NCI-H226 (cell line): Measurements from ENCODE around the gene VILL.

Experiments
- DNase-seq: peaks from one replicate; pipeline ENCODE4 v3.0.0-alpha.2; 2015

Gene VILL

GRCh38 chr3:37990527-37990926 lies at the start of gene VILL:
Gene VILL, plus strand, starts transcription at chr3:37990786. Its CDS starts 2,887 bp downstream, at chr3:37993673.
- no peak for DNase-seq

DNA sequence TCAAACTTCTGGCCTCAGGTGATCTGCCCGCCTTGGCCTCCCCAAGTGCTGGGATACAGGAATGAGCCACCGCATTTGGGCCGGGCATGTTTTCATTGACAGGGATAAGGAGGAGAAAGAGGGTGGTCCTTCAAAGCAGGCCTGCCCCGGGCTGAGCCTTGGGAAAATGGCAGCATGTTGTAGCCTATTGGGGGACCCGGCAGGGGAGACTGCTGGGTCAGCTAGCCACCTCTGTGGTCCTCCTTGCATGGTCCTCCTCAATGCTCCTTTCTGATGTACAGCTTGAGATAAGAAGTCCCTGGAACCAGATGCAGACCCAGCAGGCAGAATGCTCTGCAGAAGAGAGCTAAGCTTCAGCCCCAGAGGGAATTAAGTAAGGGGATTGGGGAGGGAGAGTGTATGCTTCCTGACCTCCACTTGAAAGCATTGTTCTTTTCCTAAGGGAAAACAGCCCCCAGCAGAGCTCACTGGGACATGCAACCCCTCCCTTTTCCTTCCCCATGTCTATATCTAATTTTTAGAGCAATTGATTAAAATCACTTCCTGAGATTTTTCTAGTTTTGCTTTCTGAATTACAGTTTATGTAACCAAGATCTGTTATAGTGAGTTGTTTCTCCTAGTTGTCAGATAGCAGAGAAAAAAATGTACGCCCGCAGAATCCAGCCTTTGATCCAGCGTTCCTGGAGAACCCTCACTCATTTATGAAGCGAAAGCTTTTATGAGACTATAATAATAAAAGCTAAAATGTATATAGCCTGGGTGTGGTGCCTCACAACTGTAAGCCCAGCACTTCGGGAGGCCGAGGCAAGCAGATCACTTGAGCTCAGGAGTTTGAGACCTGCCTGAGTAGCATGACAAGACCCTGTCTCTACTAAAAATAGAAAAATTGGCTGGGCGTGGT lies 48.7 kb upstream of the VILL start:
- DNase-seq, result no peak

DNA sequence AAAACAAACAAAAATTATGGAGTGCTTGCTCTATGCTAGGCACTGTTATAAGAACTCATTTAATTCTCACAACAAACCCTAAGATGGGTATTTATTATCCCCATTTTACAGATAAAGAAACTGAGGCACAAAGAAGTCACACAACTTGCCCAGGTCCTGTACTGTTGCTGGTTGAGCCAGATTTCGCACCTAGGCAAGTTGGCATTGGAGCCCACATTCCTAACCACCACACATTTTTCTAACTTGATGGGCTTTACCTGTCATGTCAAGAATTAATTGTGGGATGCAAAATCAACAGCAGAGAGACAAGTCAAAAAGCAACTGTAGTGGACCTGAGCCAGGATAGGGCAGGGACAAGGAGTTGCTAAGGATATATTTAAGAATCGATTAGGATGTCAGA lies 47.9 kb upstream of the VILL start:
- DNase-seq, result no peak

GRCh38 chr3:37943126-37943525 lies 47.5 kb upstream of the VILL start:
- no peak for DNase-seq

- no peak for DNase-seq
Observed at GRCh38 chr3:37943631-37944314, 46.8 kb upstream of the VILL start.

- DNase-seq, result no peak
Observed at GRCh38 chr3:37944391-37944842, 46.2 kb upstream of the VILL start.

- peak; percentile 29 for DNase-seq
Observed at GRCh38 chr3:37945156-37945806, 45.3 kb upstream of the VILL start.

- peak; percentile 93 for DNase-seq
Observed at GRCh38 chr3:37945807-37946530, 44.6 kb upstream of the VILL start.

- no peak for DNase-seq
Observed at GRCh38 chr3:37946531-37946889, 44.1 kb upstream of the VILL start.

- no peak for DNase-seq
Observed at GRCh38 chr3:37949866-37950265, 40.7 kb upstream of the VILL start.

DNA sequence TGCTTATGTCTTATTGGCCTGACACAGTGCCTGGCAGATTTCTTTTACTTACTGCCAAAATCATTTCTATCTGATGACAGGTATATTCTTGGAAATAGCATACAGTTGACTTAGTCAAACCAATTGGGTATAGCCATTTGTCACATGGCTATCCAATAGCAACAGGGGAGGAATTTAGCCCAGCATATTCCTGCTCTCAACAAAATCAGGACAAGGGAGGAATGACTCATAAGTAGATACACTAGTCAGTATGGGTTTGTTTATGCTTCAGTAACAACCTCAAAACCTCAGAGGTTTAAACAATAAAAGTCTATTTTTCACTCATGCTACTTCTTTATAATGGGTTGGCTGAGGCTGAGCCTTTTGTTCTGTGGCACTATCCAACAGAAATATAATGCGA lies 38.0 kb upstream of the VILL start:
- DNase-seq, result no peak

- DNase-seq, result no peak
Observed at GRCh38 chr3:37953226-37953625, 37.4 kb upstream of the VILL start.

- no peak for DNase-seq
Observed at GRCh38 chr3:37953707-37954394, 36.7 kb upstream of the VILL start.

DNA sequence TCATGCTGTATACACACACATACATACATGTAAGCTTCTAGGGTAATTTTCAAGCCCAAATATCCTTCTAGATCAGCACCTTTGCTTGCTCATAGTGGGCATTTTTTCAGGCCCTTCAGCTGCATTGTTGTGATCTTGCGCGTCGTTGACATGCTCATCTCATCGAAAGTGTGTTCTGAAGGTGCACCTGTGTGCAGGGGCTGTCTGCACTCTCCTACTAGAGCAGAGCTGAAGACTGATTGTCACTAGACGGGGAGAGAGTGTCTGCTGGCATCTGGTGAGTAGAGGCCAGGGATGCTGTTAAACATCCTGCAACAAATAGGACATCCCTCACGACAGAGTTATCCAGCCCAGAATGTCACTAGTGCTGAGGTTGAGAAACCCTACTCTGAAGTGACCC lies 35.7 kb upstream of the VILL start:
- DNase-seq, result no peak

DNA sequence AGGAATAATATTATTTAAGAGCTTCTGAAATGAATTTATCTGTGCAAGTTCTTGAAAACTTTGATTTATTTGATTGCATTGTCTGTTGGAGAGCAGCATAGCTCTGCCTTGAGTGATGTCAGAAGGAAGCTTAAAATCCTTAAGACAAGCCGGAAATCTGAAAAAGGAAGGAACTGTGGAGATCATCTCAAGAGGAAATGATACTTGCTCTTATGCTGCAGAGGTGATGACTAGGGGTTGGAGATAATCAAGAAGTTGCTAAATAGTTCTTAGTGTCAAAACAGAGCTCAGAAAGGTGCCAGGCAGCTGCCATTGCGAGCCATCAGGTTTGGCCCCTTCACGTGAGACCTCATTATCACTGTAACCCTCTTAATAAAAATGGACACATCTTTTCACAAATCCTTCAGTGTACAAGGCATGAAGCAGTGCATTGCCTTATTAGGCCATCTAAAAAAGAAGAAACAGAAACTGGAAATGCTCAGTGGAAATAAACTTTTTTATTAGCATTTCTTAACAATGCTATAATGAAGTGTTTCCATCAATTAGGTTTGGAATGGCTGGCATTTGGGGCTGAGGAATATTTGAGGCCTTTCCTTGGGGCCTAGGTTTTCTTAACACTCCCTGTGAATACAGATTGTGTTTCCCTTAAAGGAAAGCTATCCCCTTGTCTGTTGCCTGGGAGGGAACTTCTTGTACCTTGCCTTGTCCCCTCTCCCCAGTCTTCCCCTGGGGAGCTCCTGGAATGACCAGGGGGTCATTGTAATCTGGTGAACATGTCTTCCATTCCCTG lies 34.5 kb upstream of the VILL start:
- DNase-seq, result no peak

- DNase-seq, result no peak
Observed at GRCh38 chr3:37956723-37957538, 33.7 kb upstream of the VILL start.

DNA sequence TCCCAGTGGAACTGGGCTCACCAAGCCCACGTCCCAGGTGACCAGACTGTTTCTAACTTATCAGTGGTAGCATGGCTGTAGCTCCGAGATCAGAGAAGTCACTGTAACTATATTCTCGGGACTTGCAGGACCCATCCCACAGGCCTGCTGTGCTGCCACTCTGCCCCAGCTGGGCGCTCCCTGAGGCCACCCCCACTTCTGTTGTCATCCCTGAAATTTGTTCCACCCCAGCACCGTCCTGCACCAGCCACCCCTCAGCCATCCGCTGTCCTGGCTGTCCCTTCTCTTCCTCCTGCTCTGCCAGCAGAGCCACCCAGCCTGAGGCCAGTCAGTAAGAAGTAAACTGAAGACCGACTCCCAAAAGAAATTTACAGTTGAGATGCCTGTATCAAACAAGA lies 33.0 kb upstream of the VILL start:
- DNase-seq, result no peak

GRCh38 chr3:37961622-37962431 lies 28.8 kb upstream of the VILL start:
- no peak for DNase-seq

- DNase-seq, result no peak
Observed at GRCh38 chr3:37963016-37963415, 27.6 kb upstream of the VILL start.

DNA sequence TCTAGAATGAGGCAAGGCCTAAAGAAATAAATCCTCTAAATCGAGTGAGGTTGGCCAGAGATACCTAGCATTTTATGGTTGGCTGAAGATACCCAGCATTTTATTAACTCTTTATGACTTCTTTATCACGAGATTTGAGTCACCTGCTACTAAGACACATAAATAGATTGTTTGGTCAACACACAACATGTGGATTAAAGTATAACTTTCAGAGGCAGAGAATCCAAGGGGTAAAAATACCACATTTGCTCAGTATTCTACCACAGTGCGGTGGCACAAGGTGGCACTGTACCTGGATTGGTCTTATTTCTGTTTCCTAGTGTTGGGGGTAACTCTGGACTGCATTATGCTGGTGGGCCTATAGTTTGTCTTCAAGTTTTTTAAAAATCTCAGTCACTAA lies 27.0 kb upstream of the VILL start:
- DNase-seq, result no peak
